IPS DF 4.7 (cell line): ENCODE results near the gene HIBCH.

Source experiments
- DNase-seq: peaks from one replicate; pipeline ENCODE4 v3.0.0-alpha.2; 2013; ENCODE audit warnings: low spot score; ENCODE audit errors: extremely low read depth

The HIBCH gene

DNA sequence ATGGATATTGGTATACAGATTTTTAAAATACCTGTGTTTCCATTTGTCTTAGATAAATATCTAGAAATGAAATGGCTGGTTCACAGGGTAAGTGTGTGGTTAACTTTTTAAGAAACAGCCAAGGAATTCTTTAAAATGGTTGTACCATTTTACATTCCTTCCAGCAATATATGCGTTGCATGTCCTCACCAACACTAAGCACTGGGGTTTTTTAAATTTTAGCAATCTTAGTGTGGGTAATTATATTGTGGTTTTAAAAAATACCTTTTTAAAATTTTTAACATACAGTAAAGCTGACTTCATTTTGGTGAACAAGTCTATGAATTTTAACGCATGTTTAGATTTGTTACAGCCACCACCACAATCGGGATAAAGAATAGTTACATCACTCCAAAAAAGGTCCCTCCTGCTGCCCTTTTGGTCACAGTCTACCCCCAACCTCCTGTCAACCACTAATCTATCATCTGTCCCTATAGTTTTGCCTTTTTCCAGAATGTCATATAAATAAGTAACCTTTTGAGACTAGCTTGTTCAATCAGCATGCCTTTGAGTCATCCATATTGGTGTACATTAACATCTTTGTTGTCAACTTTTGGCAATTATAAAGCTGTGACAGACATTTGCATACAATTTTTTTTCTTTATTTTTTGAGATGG lies 129.0 kb downstream of the HIBCH start:
- no peak for DNase-seq

- DNase-seq = no peak
Observed at GRCh38 chr2:190188289-190188688, 131.3 kb downstream of the HIBCH start.

DNA sequence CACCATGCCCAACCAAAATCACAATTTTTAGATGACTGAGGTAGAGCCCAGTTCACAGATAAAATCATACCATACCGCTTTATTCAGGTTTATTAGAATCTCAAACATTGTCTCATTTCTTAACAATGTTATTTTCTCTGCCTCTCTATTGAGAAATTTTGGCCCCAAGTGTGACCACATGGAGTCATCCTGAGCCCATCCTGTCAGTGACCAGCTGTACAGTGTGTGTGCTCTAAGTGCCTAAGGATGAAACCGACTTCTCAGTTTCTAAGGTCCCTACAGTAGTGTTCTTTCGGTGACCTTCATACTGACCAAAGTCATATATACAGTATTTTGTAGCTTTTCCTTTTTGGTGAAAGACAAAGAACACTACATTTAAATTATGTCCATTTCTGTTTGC lies 133.4 kb downstream of the HIBCH start:
- no peak for DNase-seq

DNA sequence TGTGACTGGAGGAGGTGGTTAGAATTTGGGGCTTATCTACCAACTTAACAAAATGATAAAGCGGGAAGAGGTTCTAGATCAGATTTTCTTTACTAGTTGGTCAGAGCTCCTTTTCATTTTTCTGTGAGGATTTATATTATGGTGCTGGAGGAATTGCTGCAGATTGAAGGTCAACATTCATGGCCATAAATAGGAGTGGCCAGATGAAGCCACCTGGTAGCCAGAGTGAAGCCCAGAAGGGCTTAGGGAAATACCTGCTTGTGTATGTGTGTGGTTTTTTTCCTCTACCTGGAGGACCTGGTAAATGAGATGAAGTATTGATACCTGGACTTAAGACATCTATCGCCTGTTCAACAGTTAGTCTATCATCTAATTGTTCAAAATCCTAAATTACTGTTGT lies 134.2 kb downstream of the HIBCH start:
- DNase-seq = no peak

- DNase-seq = no peak
Observed at GRCh38 chr2:190184460-190184859, 135.2 kb downstream of the HIBCH start.

- no peak for DNase-seq
Observed at GRCh38 chr2:190183539-190183938, 136.1 kb downstream of the HIBCH start.

DNA sequence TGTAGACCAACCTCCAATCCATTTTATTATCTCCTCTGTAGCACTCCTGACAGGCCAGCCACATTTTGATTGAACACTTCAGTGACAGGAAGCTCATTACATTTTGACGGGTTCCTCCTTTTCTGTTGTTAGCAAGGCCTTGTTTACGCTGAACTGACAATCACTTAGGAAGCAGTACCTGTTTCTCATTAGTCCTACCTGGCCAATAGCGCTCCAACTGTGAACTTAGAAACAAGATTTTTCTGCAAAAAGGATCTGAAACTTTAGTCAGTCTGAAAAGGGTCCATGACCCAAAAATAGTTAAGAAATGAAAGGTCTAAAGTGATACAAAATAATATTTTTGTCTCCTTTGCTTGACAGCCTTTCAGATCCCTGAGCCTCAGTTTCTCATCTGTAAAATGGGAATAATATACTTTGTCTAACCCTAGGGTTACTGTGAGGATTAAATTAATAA lies 137.5 kb downstream of the HIBCH start:
- DNase-seq = no peak

DNA sequence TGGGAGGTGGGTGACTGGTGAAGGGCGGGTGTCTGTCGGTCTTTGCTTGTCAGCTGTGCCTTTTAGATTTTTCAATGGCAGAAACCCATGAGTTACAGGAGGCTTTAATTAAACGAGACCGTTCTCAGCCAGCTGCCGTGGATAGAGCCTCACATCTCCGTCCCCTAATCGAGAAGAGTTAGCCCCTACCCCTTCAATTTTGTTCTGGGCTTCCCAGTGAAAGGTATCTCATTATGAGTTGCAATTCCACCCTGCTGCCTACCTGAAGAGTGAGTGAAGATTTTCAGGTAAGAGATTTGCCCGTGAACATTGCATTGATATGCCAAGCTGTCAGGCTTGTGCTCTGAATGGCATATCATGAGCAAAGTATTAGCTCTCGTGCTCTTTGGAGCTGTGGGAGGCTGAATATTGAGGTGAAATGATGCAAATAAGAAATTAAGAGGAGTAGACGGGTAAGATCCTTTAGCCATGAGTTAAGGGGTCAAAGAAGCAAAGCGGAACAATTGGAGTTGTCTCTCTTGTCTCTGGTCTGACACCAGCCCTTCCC lies 138.4 kb downstream of the HIBCH start:
- DNase-seq = no peak

- no peak for DNase-seq
Observed at GRCh38 chr2:190180313-190181122, 139.1 kb downstream of the HIBCH start.

DNA sequence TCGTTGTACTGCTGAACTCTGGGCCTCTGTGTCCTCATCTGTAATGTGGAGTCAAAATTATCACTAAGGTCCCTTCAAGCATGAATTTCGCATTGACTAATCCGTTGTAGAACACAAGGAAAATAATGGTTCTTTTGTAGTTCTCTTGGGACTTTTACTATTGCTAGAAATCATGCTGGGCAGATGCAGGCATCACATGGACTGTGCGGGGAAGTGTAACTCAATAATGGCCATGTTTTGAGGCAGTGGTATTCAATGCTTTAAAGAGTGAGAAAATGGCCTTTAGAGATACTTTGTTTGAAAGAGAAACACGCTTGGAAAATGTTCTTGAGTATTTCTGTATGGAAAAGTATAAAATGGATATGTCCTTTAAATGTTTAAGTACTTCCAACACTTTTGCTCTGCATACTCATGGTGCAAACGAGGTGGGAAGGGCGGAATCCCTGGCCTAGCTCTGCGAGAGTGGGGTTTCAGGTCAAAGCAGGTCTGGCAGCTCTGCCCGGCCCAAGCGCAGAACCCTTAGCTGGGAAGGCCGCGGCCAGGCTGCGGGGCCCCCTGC lies 139.8 kb downstream of the HIBCH start:
- no peak for DNase-seq

GRCh38 chr2:190178066-190178722 lies 141.4 kb downstream of the HIBCH start:
- no peak for DNase-seq

GRCh38 chr2:190177249-190178040 lies 142.2 kb downstream of the HIBCH start:
- DNase-seq = no peak

- no peak for DNase-seq
Observed at GRCh38 chr2:190173392-190173791, 146.2 kb downstream of the HIBCH start.

DNA sequence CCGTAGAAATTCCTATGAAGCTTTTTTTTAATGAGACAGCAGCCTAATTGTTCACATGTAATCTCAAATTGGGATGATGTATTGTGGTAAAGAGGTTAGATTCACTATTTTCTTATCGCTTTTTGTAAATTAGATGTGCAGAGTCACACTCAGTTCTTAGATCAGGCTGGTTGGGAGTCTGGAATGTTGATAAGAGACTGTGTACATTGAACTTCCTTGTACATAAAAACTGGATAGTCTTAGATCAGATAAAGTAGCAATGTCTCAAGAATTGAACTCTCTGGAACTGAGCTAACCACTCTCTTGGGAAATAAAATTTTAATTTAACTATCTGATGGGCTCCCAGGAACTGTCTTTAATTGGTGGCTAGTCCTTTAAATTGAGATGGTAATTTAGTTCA lies 149.0 kb downstream of the HIBCH start:
- no peak for DNase-seq

DNA sequence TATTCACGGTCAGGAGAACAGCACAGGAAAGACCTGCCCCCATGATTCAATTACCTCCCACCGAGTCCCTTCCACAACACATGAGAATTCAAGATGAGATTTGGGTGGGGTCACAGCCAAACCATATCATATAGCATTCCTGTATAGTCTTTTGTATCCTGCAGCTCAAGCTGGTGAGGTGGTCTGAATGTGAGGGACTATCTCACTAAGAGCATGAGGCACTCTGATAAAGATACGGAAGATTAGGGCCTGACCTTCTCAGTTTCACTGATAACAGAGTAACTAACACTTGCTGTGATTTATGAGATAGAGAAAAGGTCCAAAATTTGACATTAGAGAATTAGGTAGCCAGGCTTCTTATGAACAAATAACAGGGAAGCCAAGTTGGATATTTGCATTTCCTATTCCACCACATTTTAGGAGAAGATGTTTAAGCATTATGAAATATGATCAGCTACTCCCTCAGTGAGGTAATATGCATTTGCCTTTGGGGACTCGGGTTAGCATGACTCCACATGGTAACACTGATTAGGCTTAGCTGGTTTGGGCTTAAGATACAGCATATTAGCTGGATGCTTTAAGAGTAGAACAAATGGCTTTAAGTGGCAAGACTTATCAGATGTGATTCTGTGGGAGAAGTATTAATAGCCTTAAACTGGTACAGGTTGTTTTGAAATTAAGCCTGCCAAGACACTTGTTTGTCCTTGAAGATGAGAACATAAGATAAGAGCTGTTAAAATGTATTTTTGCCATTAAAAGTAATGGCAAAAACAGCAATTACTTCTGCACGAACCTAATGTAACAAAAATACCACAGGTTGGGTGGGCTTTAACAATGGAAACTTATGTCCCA lies 150.2 kb downstream of the HIBCH start:
- no peak for DNase-seq

GRCh38 chr2:190167702-190168101 lies 151.9 kb downstream of the HIBCH start:
- DNase-seq = no peak

GRCh38 chr2:190165491-190165890 lies 154.1 kb downstream of the HIBCH start:
- DNase-seq = no peak

DNA sequence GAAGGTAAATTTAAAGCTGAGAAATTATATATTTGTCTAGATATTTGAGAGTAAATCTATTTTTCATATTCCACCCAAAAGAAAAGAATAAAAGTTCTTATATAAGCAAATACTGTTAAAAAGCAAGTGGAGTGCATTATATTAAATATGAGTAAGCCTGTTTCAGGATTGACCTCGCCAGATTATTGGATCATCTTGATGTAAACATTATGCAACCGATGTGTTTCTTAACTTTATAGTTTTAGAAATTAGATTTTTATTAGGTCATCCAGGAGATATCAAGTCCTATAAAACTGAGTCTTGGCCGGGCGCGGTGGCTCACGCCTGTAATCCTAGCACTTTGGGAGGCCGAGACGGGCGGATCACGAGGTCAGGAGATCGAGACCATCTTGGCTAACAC lies 156.8 kb downstream of the HIBCH start:
- DNase-seq = no peak

GRCh38 chr2:190159453-190159852 lies 160.2 kb downstream of the HIBCH start:
- no peak for DNase-seq

GRCh38 chr2:190158798-190159434 lies 160.7 kb downstream of the HIBCH start:
- DNase-seq = no peak
